CD14-positive monocyte (primary cell): ENCODE results near the gene CPNE8. TPM values are rescaled to one million over a fixed set of nuclear protein-coding genes. Genes with fewer than 3 reads are reported as not detected.
A peak's percentile ranks its signal among the peaks of the same experiment; 100 is the strongest.

Source experiments
- DNase-seq, 3 donors: peaks; one replicate each; pipeline ENCODE4 v3.0.0-alpha.2; 2011 to 2022
- H2AFZ ChIP-seq: 2 replicates; pipeline ENCODE4 v1.6.0; 2012; ENCODE audit warnings: mild to moderate bottlenecking, low read depth, low read length, inconsistent platforms; ENCODE audit not compliant: insufficient read depth, poor library complexity, severe bottlenecking
- H3K27ac ChIP-seq, 2 donors: 1 replicate in 1 of 2; 2 replicates in 1 of 2; pipeline ENCODE4 v1.5.1; 2012 to 2013; ENCODE audit warnings: low read length in 2 of 2, control low read depth in 1 of 2, inconsistent platforms in 1 of 2, low read depth in 1 of 2, mild to moderate bottlenecking in 1 of 2
- H3K27me3 ChIP-seq, 2 donors: one replicate each; pipeline versions ENCODE4 v1.6.0 to v1.6.1; 2011 to 2013; ENCODE audit warnings: low read length in 2 of 2; ENCODE audit not compliant: control insufficient read depth in 2 of 2, insufficient read depth in 2 of 2
- H3K36me3 ChIP-seq, 2 donors: replicated peaks in 1 of 2; 1 replicate in 1 of 2; 2 replicates in 1 of 2; pipeline versions ENCODE4 v1.5.1 to v1.6.1; 2012 to 2013; ENCODE audit warnings: low read length in 2 of 2, control low read depth in 1 of 2, inconsistent platforms in 1 of 2, mild to moderate bottlenecking in 1 of 2; ENCODE audit not compliant: insufficient read depth in 2 of 2, control insufficient read depth in 1 of 2
- H3K4me1 ChIP-seq, 2 donors: 1 replicate in 1 of 2; 2 replicates in 1 of 2; pipeline versions ENCODE4 v1.5.1 to v1.6.1; 2012 to 2013; ENCODE audit warnings: low read length in 2 of 2, control low read depth in 1 of 2, inconsistent platforms in 1 of 2, mild to moderate bottlenecking in 1 of 2, moderate library complexity in 1 of 2; ENCODE audit not compliant: insufficient read depth in 2 of 2, control insufficient read depth in 1 of 2
- H3K4me2 ChIP-seq: replicated peaks from 2 replicates; pipeline ENCODE3; 2012; ENCODE audit warnings: low read length, moderate library complexity, mild to moderate bottlenecking; ENCODE audit not compliant: poor library complexity, severe bottlenecking; ENCODE audit errors: extremely low read depth
- H3K4me3 ChIP-seq, 3 experiments: fragments of 200-600 bp in 1 of 3; sonication (generic) in 1 of 3; replicated peaks in 1 of 3; 1 replicate in 2 of 3; 2 replicates in 1 of 3; pipeline ENCODE4 v1.5.1; 2011 to 2013; ENCODE audit warnings: low read length in 3 of 3, mild to moderate bottlenecking in 3 of 3, control low read depth in 2 of 3, low read depth in 2 of 3, inconsistent platforms in 1 of 3, moderate library complexity in 1 of 3
- H3K79me2 ChIP-seq: 2 replicates; pipeline ENCODE4 v1.6.0; 2012; ENCODE audit warnings: mild to moderate bottlenecking, control low read depth, inconsistent platforms, low read length, moderate library complexity; ENCODE audit not compliant: insufficient read depth
- H3K9ac ChIP-seq: 2 replicates; pipeline ENCODE4 v1.6.0; 2017; ENCODE audit warnings: low read length, mild to moderate bottlenecking; ENCODE audit not compliant: insufficient read depth, poor library complexity, severe bottlenecking
- H3K9me3 ChIP-seq, 2 donors: replicated peaks in 1 of 2; 1 replicate in 1 of 2; 2 replicates in 1 of 2; pipeline versions ENCODE4 v1.5.1 to v1.6.1; 2012 to 2013; ENCODE audit warnings: low read length in 2 of 2, control low read depth in 1 of 2; ENCODE audit not compliant: control insufficient read depth in 1 of 2, insufficient read depth in 1 of 2
- H4K20me1 ChIP-seq: 2 replicates; pipeline ENCODE4 v1.6.0; 2012; ENCODE audit warnings: mild to moderate bottlenecking, low read length, control low read depth, moderate library complexity; ENCODE audit not compliant: insufficient read depth
- H3K27ac Mint-ChIP-seq, 7 donors: one replicate each; pipeline ENCODE4 v1.8.0; 2020; ENCODE audit warnings: mild to moderate bottlenecking in 7 of 7, mixed read lengths in 7 of 7, moderate library complexity in 6 of 7, inconsistent platforms in 2 of 7
- H3K27me3 Mint-ChIP-seq, 3 donors: one replicate each; pipeline ENCODE4 v1.8.0; 2021 to 2022; ENCODE audit warnings: low read depth in 3 of 3, mild to moderate bottlenecking in 3 of 3, mixed read lengths in 3 of 3, moderate library complexity in 3 of 3, inconsistent platforms in 1 of 3
- H3K36me3 Mint-ChIP-seq, 2 donors: one replicate each; pipeline ENCODE4 v1.8.0; 2020; ENCODE audit warnings: mixed read lengths in 2 of 2, inconsistent platforms in 1 of 2, mild to moderate bottlenecking in 1 of 2
- H3K4me1 Mint-ChIP-seq: one replicate; pipeline ENCODE4 v1.8.0; 2020; ENCODE audit warnings: mild to moderate bottlenecking, mixed read lengths
- H3K4me3 Mint-ChIP-seq, 2 donors: one replicate each; pipeline ENCODE4 v1.8.0; 2020; ENCODE audit warnings: mild to moderate bottlenecking in 2 of 2, mixed read lengths in 2 of 2, moderate library complexity in 1 of 2
- H3K9me3 Mint-ChIP-seq, 7 donors: one replicate each; pipeline ENCODE4 v1.8.0; 2020 to 2022; ENCODE audit warnings: mixed read lengths in 7 of 7, mild to moderate bottlenecking in 6 of 7, moderate library complexity in 6 of 7, inconsistent platforms in 2 of 7
- WGBS: methylation state at CpG from one replicate; pipeline ENCODE4 v1.1.5; 2013; ENCODE audit warnings: missing lambda C conversion rate; ENCODE audit not compliant: insufficient coverage; 5-methylcytosine and 5-hydroxymethylcytosine counted together
- intact Hi-C, 2 donors: fragments of 100-400 bp; cut with micrococcal nuclease; formaldehyde crosslinking; loops; one replicate each; pipeline versions ENCODE4 v1.15.0 to v1.15.1; 2023
- polyA plus RNA-seq, 3 donors: library from polyadenylated mRNA; depleted of rRNA in 1 of 3; unstranded in 2 of 3; stranded (reverse) in 1 of 3; fragments of 300-500 nt in 2 of 3; fragments of >200 nt in 1 of 3; fragmentation: Illumina TruSeq in 2 of 3; gene quantifications; 1 replicate in 2 of 3; 2 replicates in 1 of 3; pipeline ENCODE4 v1.2.3, GENCODE V29; 2012 to 2021
- TF ChIP-seq, protein P1 (sequence below): fragments of 200-600 bp; IDR thresholded peaks from one replicate; pipeline ENCODE4 v1.8.0; 2022; ENCODE audit warnings: antibody characterized with exemption, mild to moderate bottlenecking

CPNE8 gene
- polyA plus RNA-seq, 3 donors = 15.2 to 22.5 (median 19.0) TPM

DNA sequence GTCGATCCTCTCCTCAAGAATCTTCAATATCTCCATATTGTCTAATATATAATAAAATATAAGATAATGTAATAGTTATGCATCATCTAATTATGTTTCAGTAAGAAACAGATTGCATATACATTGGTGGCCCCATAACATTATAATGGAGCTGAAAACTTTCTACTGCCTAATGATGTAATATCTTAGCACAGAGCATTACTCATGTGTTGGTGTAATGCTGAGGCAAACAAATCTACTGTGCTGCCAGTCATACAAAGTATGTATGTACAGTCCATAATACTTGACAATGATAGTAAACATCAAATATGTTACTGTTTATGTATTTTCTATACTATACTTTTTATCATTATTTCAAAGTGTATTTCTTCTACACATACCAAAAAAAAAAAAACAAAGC lies 128.7 kb downstream of the CPNE8 start:
- Histone ChIP-seq H3K36me3 (peaks cover 3 to 23% of the 10 kb centered on the region in 2 donors), H3K4me3 (no peak overlapping the region), H3K9me3 (no peaks in the 10 kb centered on the region), H4K20me1 (peaks cover 7% of the 10 kb centered on the region), H3K9ac (no peak overlapping the region), H3K4me2 (no peak overlapping the region), H3K27ac (no peak overlapping the region), H3K27me3 (no peaks in the 10 kb centered on the region), H3K4me1 (peaks cover 8 to 9% of the 10 kb centered on the region in 2 donors), H3K79me2 (peaks cover 4% of the 10 kb centered on the region), H2AFZ (no peak overlapping the region)
- TF ChIP-seq, protein P1, sequence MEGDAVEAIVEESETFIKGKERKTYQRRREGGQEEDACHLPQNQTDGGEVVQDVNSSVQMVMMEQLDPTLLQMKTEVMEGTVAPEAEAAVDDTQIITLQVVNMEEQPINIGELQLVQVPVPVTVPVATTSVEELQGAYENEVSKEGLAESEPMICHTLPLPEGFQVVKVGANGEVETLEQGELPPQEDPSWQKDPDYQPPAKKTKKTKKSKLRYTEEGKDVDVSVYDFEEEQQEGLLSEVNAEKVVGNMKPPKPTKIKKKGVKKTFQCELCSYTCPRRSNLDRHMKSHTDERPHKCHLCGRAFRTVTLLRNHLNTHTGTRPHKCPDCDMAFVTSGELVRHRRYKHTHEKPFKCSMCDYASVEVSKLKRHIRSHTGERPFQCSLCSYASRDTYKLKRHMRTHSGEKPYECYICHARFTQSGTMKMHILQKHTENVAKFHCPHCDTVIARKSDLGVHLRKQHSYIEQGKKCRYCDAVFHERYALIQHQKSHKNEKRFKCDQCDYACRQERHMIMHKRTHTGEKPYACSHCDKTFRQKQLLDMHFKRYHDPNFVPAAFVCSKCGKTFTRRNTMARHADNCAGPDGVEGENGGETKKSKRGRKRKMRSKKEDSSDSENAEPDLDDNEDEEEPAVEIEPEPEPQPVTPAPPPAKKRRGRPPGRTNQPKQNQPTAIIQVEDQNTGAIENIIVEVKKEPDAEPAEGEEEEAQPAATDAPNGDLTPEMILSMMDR = no peak
- no CpG with 5 or more reads among the region's 1 CpG for WGBS
- Mint-ChIP-seq H3K27ac (peak overlapping the region in 1 of 7 donors; percentile 60), H3K27me3 (no peaks in the 10 kb centered on the region), H3K4me3 (no peak overlapping the region), H3K9me3 (peaks cover 0 to 8% (median 3%) of the 10 kb centered on the region in 7 donors), H3K4me1 (peaks cover 9% of the 10 kb centered on the region), H3K36me3 (peaks cover 15 to 22% of the 10 kb centered on the region in 2 donors)
- intact Hi-C loops = no loop called here
- no peak for DNase-seq

DNA sequence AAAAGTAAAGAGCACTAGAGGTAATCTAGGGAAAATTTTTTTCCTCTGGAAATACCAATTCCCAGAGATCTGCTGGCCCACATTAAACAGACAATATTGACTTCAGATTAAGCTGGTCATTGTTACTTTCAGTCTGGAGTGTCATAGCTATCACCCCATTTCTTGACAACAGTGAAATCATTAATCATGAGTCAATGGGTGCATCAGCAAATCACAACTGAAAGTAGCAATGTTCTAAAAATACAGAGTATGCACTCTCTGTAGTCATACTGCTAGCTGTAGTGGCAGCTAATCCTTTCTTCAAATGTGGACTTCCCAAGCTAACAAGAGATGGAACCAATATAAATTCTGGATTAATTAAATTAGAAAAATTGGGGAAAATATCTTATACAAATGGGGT lies 129.9 kb downstream of the CPNE8 start:
- Histone ChIP-seq H3K9ac (no peak overlapping the region), H3K4me3 (no peak overlapping the region), H3K4me2 (no peak overlapping the region), H3K9me3 (no peaks in the 10 kb centered on the region), H3K79me2 (peaks cover 4% of the 10 kb centered on the region), H3K36me3 (peaks cover 3 to 27% of the 10 kb centered on the region in 2 donors), H3K27me3 (no peaks in the 10 kb centered on the region), H4K20me1 (peaks cover 15% of the 10 kb centered on the region), H3K4me1 (peaks cover 9 to 10% of the 10 kb centered on the region in 2 donors), H2AFZ (no peak overlapping the region), H3K27ac (no peak overlapping the region)
- peaks cover 10% of the 10 kb centered on the region for H3K4me1 Mint-ChIP-seq
- intact Hi-C loops = no loop called here
- no peaks in the 10 kb centered on the region for H3K27me3 Mint-ChIP-seq
- TF ChIP-seq, protein P1 = no peak
- no peak overlapping the region for H3K27ac Mint-ChIP-seq
- DNase-seq = no peak
- H3K36me3 Mint-ChIP-seq = peaks cover 17 to 18% of the 10 kb centered on the region in 2 donors
- H3K4me3 Mint-ChIP-seq = no peak overlapping the region
- H3K9me3 Mint-ChIP-seq = peaks cover 0 to 6% (median 2%) of the 10 kb centered on the region in 7 donors
